Endothelial cell of umbilical vein (primary cell): ENCODE data around the gene ZNF775. TPM values are rescaled to one million over a fixed set of nuclear protein-coding genes. Genes with fewer than 3 reads are reported as not detected.

Source experiments
- BruUV-seq: library from RNA; stranded (reverse); fragments of 400-500 nt; replicated peaks from 2 replicates; lab custom pipeline; 2021; lab: Mats Ljungman, UMichigan
- CTCF ChIA-PET: fragments of 300-600, 350-600 bp; sonication (Branson Sonifier 250); formaldehyde crosslinking; loops from one replicate; lab custom pipeline; 2021; ENCODE audit warnings: antibody characterized with exemption, inconsistent platforms; lab: Charles Lee
- POLR2A ChIA-PET: fragments of 300-600, 350-600 bp; sonication (Branson Sonifier 250); formaldehyde crosslinking; loops from one replicate; lab custom pipeline; 2021; ENCODE audit warnings: antibody characterized with exemption, inconsistent platforms; lab: Charles Lee
- DNase-seq: peaks from one replicate; pipeline ENCODE4 v3.0.0-alpha.2; 2011; ENCODE audit warnings: low read depth, low spot score
- FAIRE-seq: peaks from 2 replicates; lab custom pipeline; 2011; peaks lifted over from hg19 to GRCh38; lab: Jason Lieb, UNC
- H2AFZ ChIP-seq: 2 replicates; pipeline ENCODE4 v1.6.0; 2012; ENCODE audit warnings: low read depth, low read length, control low read depth, inconsistent platforms
- H3K27ac ChIP-seq: 2 replicates; pipeline ENCODE4 v1.5.1; 2011; ENCODE audit warnings: low read depth, mild to moderate bottlenecking, control low read depth, low read length, moderate library complexity; ENCODE audit not compliant: insufficient read depth
- H3K27me3 ChIP-seq, 2 experiments: 2 replicates each; pipeline versions ENCODE4 v1.6.0 to v1.6.1; 2011; ENCODE audit warnings: low read length in 2 of 2, mixed read lengths in 1 of 2; ENCODE audit not compliant: control insufficient read depth in 2 of 2, insufficient read depth in 2 of 2
- H3K36me3 ChIP-seq, 2 experiments: 2 replicates in 1 of 2; 3 replicates in 1 of 2; pipeline ENCODE4 v1.5.1; 2011; ENCODE audit warnings: low read length in 2 of 2, mild to moderate bottlenecking in 1 of 2, moderate library complexity in 1 of 2; ENCODE audit not compliant: control insufficient read depth in 2 of 2, insufficient read depth in 2 of 2; ENCODE audit errors: extremely low read depth in 1 of 2
- H3K4me1 ChIP-seq: 3 replicates; pipeline ENCODE4 v1.5.1; 2011; ENCODE audit warnings: mild to moderate bottlenecking, low read length; ENCODE audit not compliant: control insufficient read depth, insufficient read depth; ENCODE audit errors: extremely low read depth
- H3K4me2 ChIP-seq: 2 replicates; pipeline ENCODE4 v1.6.1; 2011; ENCODE audit warnings: low read length, control low read depth, mixed read lengths; ENCODE audit not compliant: insufficient read depth
- H3K4me3 ChIP-seq, 3 experiments: fragments of 200-600 bp in 1 of 3; sonication (generic), shearing (Covaris generic) in 1 of 3; replicated peaks in 1 of 3; 2 replicates each; pipeline ENCODE4 v1.5.1; 2011 to 2016; ENCODE audit warnings: control low read depth in 3 of 3, low read length in 3 of 3, mild to moderate bottlenecking in 2 of 3, inconsistent platforms in 1 of 3, low read depth in 1 of 3, moderate library complexity in 1 of 3; ENCODE audit not compliant: insufficient read depth in 1 of 3
- H3K79me2 ChIP-seq: 2 replicates; pipeline ENCODE4 v1.6.0; 2012; ENCODE audit warnings: low read length, inconsistent platforms; ENCODE audit not compliant: control insufficient read depth, insufficient read depth
- H3K9ac ChIP-seq: replicated peaks from 2 replicates; pipeline ENCODE3; 2011; ENCODE audit warnings: low read length, control low read depth; ENCODE audit not compliant: insufficient read depth; ENCODE audit errors: extremely low read depth
- H3K9me1 ChIP-seq: replicated peaks from 3 replicates; pipeline ENCODE4 v1.6.0; 2011; ENCODE audit warnings: mild to moderate bottlenecking, low read length; ENCODE audit not compliant: control insufficient read depth, insufficient read depth; ENCODE audit errors: extremely low read depth
- H3K9me3 ChIP-seq: replicated peaks from 2 replicates; pipeline ENCODE4 v1.5.1; 2012; ENCODE audit warnings: low read length, inconsistent platforms; ENCODE audit not compliant: control insufficient read depth, insufficient read depth
- H4K20me1 ChIP-seq: replicated peaks from 2 replicates; pipeline ENCODE3; 2011; ENCODE audit warnings: mild to moderate bottlenecking, low read length; ENCODE audit not compliant: control insufficient read depth, insufficient read depth; ENCODE audit errors: extremely low read depth
- CTCF ChIP-seq, 2 donors: IDR thresholded peaks; 1 replicate in 1 of 2; 2 replicates in 1 of 2; pipeline ENCODE4 v1.5.1; 2011; ENCODE audit warnings: low read length in 2 of 2, mild to moderate bottlenecking in 2 of 2, moderate library complexity in 2 of 2, control low read depth in 1 of 2, inconsistent platforms in 1 of 2, low read depth in 1 of 2; ENCODE audit not compliant: insufficient read depth in 1 of 2; ENCODE audit errors: extremely low read depth in 1 of 2
- EZH2 ChIP-seq: IDR thresholded peaks from 2 replicates; pipeline ENCODE4 v1.6.1; 2012; ENCODE audit warnings: borderline replicate concordance, low read depth, mild to moderate bottlenecking, moderate library complexity, low read length, inconsistent platforms; ENCODE audit not compliant: severe bottlenecking
- FOS ChIP-seq: IDR thresholded peaks from 2 replicates; pipeline ENCODE4 v1.6.1; 2011; ENCODE audit warnings: mild to moderate bottlenecking, low read length, moderate library complexity, borderline replicate concordance; ENCODE audit not compliant: insufficient read depth
- GATA2 ChIP-seq: IDR thresholded peaks from 2 replicates; pipeline ENCODE4 v1.7.0; 2011; ENCODE audit warnings: low read depth, mild to moderate bottlenecking, moderate library complexity, mixed read lengths, low read length; ENCODE audit not compliant: insufficient read length, insufficient read depth
- JUN ChIP-seq: IDR thresholded peaks from 2 replicates; pipeline ENCODE4 v1.6.1; 2011; ENCODE audit warnings: borderline replicate concordance, low read depth; ENCODE audit not compliant: insufficient read length, insufficient read depth
- MAX ChIP-seq: IDR thresholded peaks from 2 replicates; pipeline ENCODE4 v1.6.1; 2011; ENCODE audit not compliant: insufficient read depth, insufficient read length
- MYC ChIP-seq: IDR thresholded peaks from one replicate; pipeline ENCODE4 v1.6.1; 2011; ENCODE audit warnings: mild to moderate bottlenecking, low read depth, low read length
- POLR2A ChIP-seq: IDR thresholded peaks from 2 replicates; pipeline ENCODE4 v1.6.1; 2012; ENCODE audit warnings: low read depth, mild to moderate bottlenecking, control low read depth, low read length
- POLR2AphosphoS5 ChIP-seq: IDR thresholded peaks from 2 replicates; pipeline ENCODE4 v1.6.1; 2012; ENCODE audit warnings: low read depth, mild to moderate bottlenecking, control low read depth, low read length, moderate library complexity; ENCODE audit not compliant: insufficient read depth
- dilution Hi-C: fragments of 300-500 bp; cut with MboI; formaldehyde crosslinking; loops from one replicate; pipeline ENCODE4 v1.15.0; 2019; ENCODE audit warnings: low sequenced_read_pairs; ENCODE audit not compliant: extremely low pct_ligation_motif_present
- intact Hi-C: fragments of 100-400 bp; cut with micrococcal nuclease; formaldehyde crosslinking; loops from one replicate; pipeline ENCODE4 v1.10.0; 2022
- polyA plus RNA-seq, 4 experiments: library from polyadenylated mRNA; depleted of rRNA in 3 of 4; stranded (reverse) in 3 of 4; unstranded in 1 of 4; fragments of >200 nt; gene quantifications; 2 replicates each; pipeline versions ENCODE4 v1.2.1 to v1.2.3, GENCODE V29; 2011 to 2012; ENCODE audit warnings: missing spikeins in 1 of 4
- total RNA-seq: library from RNA; stranded (reverse); gene quantifications from 2 replicates; pipeline ENCODE4 v1.2.3, GENCODE V29; 2021

The ZNF775 gene
- total and polyA plus RNA-seq, 2 donors (not counting 3 experiments of a cell fraction or from before 2014, with no cell fraction given), result 5.8 to 8.3 TPM

DNA sequence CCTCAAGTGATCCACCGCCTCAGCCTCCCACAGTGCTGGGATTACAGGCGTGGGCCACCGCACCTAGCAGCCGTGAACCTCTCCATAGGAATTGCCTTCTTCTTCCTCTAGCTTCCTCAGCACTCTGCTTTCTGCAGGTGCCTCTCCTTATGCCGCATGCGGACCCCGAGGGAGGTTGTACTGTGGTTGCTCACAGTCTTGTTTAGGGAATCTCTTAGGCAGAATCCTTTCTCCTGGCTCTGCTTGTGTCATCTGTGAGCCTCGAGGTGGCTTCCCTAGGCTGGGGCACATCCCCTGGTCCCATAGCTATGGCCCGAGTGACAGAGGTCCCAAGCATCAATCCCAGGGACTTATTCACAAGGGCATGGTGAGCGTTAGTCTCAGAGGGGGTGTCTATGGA is 38.1 kb downstream of the ZNF775 start:
- Histone ChIP-seq H3K36me3 (no peaks in the 10 kb centered on the region), H3K9me3 (no peaks in the 10 kb centered on the region), H3K4me2 (no peak overlapping the region), H3K27ac (no peak overlapping the region), H4K20me1 (no peaks in the 10 kb centered on the region), H2AFZ (no peak overlapping the region), H3K79me2 (no peaks in the 10 kb centered on the region), H3K4me1 (no peaks in the 10 kb centered on the region), H3K4me3 (no peak overlapping the region), H3K9ac (no peak overlapping the region), H3K27me3 (no peaks in the 10 kb centered on the region), H3K9me1 (no peaks in the 10 kb centered on the region)
- TF ChIP-seq POLR2AphosphoS5, result no peak
- TF ChIP-seq EZH2, result no peak
- no peak for TF ChIP-seq MAX
- TF ChIP-seq CTCF (IDR thresholded peaks at IDR 0.05; ENCODE audit: extremely low read depth in 1 of 2, insufficient read depth in 1 of 2, low read depth in 1 of 2, low read length in 2 of 2), result no peak
- TF ChIP-seq POLR2A, result no peak
- TF ChIP-seq JUN, result no peak
- TF ChIP-seq MYC, result no peak
- no peak for TF ChIP-seq FOS
- TF ChIP-seq GATA2, result no peak
- CTCF ChIA-PET, result interaction anchor here (0.8 to 1.6 kb wide), 6 partner anchors 32 to 337 kb away, joined by 3 to 4 read pairs (median 3); no protein-coding TSS in a partner anchor
- no TSS peak for BruUV-seq
- dilution Hi-C loops, result no loop called here
- POLR2A ChIA-PET, result no interaction called here
- DNase-seq (no peak), FAIRE-seq (no peak)
- intact Hi-C loops, result no loop called here
